Neural progenitor cell (in vitro differentiated cells): ENCODE results near the gene WFS1. TPM values are rescaled to one million over a fixed set of nuclear protein-coding genes. Genes with fewer than 3 reads are reported as not detected.

Experiments
- DNase-seq: peaks from one replicate; pipeline ENCODE4 v3.0.0-alpha.2; 2016; ENCODE audit warnings: low spot score
- H2AFZ ChIP-seq: fragments of 200-600 bp; sonication (generic); replicated peaks from 2 replicates; pipeline ENCODE4 v1.6.1; 2016; ENCODE audit warnings: antibody characterized with exemption
- H3F3A ChIP-seq: fragments of 200-600 bp; sonication (generic); 2 replicates; pipeline ENCODE4 v1.6.1; 2016; ENCODE audit warnings: antibody characterized with exemption, low read depth
- H3K27ac ChIP-seq: fragments of 200-600 bp; sonication (generic); 2 replicates; pipeline ENCODE4 v1.5.1; 2016; ENCODE audit warnings: mild to moderate bottlenecking
- H3K27me3 ChIP-seq: fragments of 200-600 bp; sonication (generic); 2 replicates; pipeline ENCODE4 v1.6.1; 2016; ENCODE audit warnings: mild to moderate bottlenecking, moderate library complexity
- H3K36me3 ChIP-seq: fragments of 200-600 bp; sonication (generic); 2 replicates; pipeline ENCODE4 v1.5.1; 2016
- H3K4me1 ChIP-seq: fragments of 200-600 bp; sonication (generic); 2 replicates; pipeline ENCODE4 v1.6.1; 2016; ENCODE audit warnings: mixed run types
- H3K4me2 ChIP-seq: fragments of 200-600 bp; sonication (generic); 2 replicates; pipeline ENCODE4 v1.6.1; 2016
- H3K4me3 ChIP-seq: fragments of 200-600 bp; sonication (generic); 2 replicates; pipeline ENCODE4 v1.5.1; 2016
- H3K79me2 ChIP-seq: fragments of 200-600 bp; sonication (generic); 2 replicates; pipeline ENCODE4 v1.6.1; 2016; ENCODE audit warnings: low read depth
- H3K9ac ChIP-seq: fragments of 200-600 bp; sonication (generic); 2 replicates; pipeline ENCODE4 v1.6.1; 2016
- H3K9me3 ChIP-seq: fragments of 200-600 bp; sonication (generic); 2 replicates; pipeline ENCODE4 v1.5.1; 2016; ENCODE audit warnings: low read depth
- H4K20me1 ChIP-seq: fragments of 200-600 bp; sonication (generic); 2 replicates; pipeline ENCODE4 v1.6.1; 2016; ENCODE audit warnings: low read depth
- H3K27ac Mint-ChIP-seq: 3 replicates; pipeline ENCODE4 v1.8.0; 2021; ENCODE audit warnings: mixed read lengths
- H3K27me3 Mint-ChIP-seq: 2 replicates; pipeline ENCODE4 v1.8.0; 2022; ENCODE audit warnings: low read depth, mild to moderate bottlenecking, inconsistent platforms, moderate library complexity, mixed read lengths; ENCODE audit not compliant: insufficient read depth
- H3K36me3 Mint-ChIP-seq: 3 replicates; pipeline ENCODE4 v1.8.0; 2021; ENCODE audit warnings: mixed read lengths
- H3K4me1 Mint-ChIP-seq: 3 replicates; pipeline ENCODE4 v1.8.0; 2021; ENCODE audit warnings: mixed read lengths
- H3K4me3 Mint-ChIP-seq: 3 replicates; pipeline ENCODE4 v1.8.0; 2021; ENCODE audit warnings: mild to moderate bottlenecking, moderate library complexity, mixed read lengths
- H3K9me3 Mint-ChIP-seq: 3 replicates; pipeline ENCODE4 v1.8.0; 2020; ENCODE audit warnings: mixed read lengths
- CTCF ChIP-seq: fragments of 200-600 bp; sonication (generic); IDR thresholded peaks from 2 replicates; pipeline ENCODE4 v1.5.1; 2017; ENCODE audit warnings: antibody characterized with exemption, mild to moderate bottlenecking
- EZH2 ChIP-seq: fragments of 200-600 bp; sonication (generic); IDR thresholded peaks from 2 replicates; pipeline ENCODE4 v1.6.1; 2017; ENCODE audit warnings: antibody characterized with exemption, mild to moderate bottlenecking, moderate library complexity
- EZH2phosphoT487 ChIP-seq: fragments of 200-600 bp; sonication (generic); IDR thresholded peaks from 2 replicates; pipeline ENCODE4 v1.6.1; 2017; ENCODE audit warnings: antibody characterized with exemption
- total RNA-seq: library from RNA; depleted of rRNA; stranded (reverse); fragments of >200 nt; gene quantifications from 2 replicates; pipeline ENCODE4 v1.2.3, GENCODE V29; 2015; ENCODE audit warnings: low replicate concordance

The WFS1 gene
- total RNA-seq, 1 donor from 2014 or later = 8.8 TPM

- no peaks in the 10 kb centered on the region for H3K79me2 ChIP-seq
- H4K20me1 ChIP-seq = no peaks in the 10 kb centered on the region
- Mint-ChIP-seq H3K4me3 (no peak overlapping the region), H3K27me3 (peaks cover 9% of the 10 kb centered on the region), H3K27ac (no peak overlapping the region), H3K4me1 (peaks cover 5% of the 10 kb centered on the region), H3K36me3 (no peaks in the 10 kb centered on the region), H3K9me3 (no peaks in the 10 kb centered on the region)
- DNase-seq = no peak
- H3K4me3 ChIP-seq = no peak overlapping the region
- H3K36me3 ChIP-seq = no peaks in the 10 kb centered on the region
- no peaks in the 10 kb centered on the region for H3K4me1 ChIP-seq
- no peak overlapping the region for H2AFZ ChIP-seq
- H3K27ac ChIP-seq = no peak overlapping the region
- H3K9me3 ChIP-seq = no peaks in the 10 kb centered on the region
- H3K9ac ChIP-seq = no peak overlapping the region
- H3K27me3 ChIP-seq = no peaks in the 10 kb centered on the region
- no peak for TF ChIP-seq EZH2
- no peak for TF ChIP-seq EZH2phosphoT487
- no peak for TF ChIP-seq CTCF
- H3F3A ChIP-seq = no peaks in the 10 kb centered on the region
- H3K4me2 ChIP-seq = no peak overlapping the region
These were observed 36.5 kb upstream of the WFS1 start for GRCh38 chr4:6232836-6233785.

GRCh38 chr4:6233929-6234328, 35.7 kb upstream of the WFS1 start:
- Histone ChIP-seq H3K27ac (no peak overlapping the region), H3K4me3 (no peak overlapping the region), H4K20me1 (no peaks in the 10 kb centered on the region), H3K4me1 (no peaks in the 10 kb centered on the region), H3K36me3 (no peaks in the 10 kb centered on the region), H3K9ac (no peak overlapping the region), H3F3A (no peaks in the 10 kb centered on the region), H3K4me2 (no peak overlapping the region), H2AFZ (no peak overlapping the region), H3K9me3 (no peaks in the 10 kb centered on the region), H3K79me2 (no peaks in the 10 kb centered on the region), H3K27me3 (no peaks in the 10 kb centered on the region)
- no peak overlapping the region for H3K4me3 Mint-ChIP-seq
- DNase-seq = no peak
- TF ChIP-seq EZH2phosphoT487 (no peak), EZH2 (no peak), CTCF (no peak)
- peaks cover 4% of the 10 kb centered on the region for H3K27me3 Mint-ChIP-seq
- H3K4me1 Mint-ChIP-seq = peaks cover 5% of the 10 kb centered on the region
- no peaks in the 10 kb centered on the region for H3K9me3 Mint-ChIP-seq
- H3K27ac Mint-ChIP-seq = no peak overlapping the region
- H3K36me3 Mint-ChIP-seq = no peaks in the 10 kb centered on the region

- no peaks in the 10 kb centered on the region for H3F3A ChIP-seq
- TF ChIP-seq EZH2phosphoT487 = no peak
- TF ChIP-seq EZH2 = no peak
- TF ChIP-seq CTCF = no peak
- no peaks in the 10 kb centered on the region for H3K27me3 ChIP-seq
- H4K20me1 ChIP-seq = no peaks in the 10 kb centered on the region
- H3K9me3 ChIP-seq = no peaks in the 10 kb centered on the region
- H3K4me1 ChIP-seq = no peaks in the 10 kb centered on the region
- H3K27ac Mint-ChIP-seq = no peak overlapping the region
- DNase-seq = no peak
- H3K4me2 ChIP-seq = no peak overlapping the region
- no peaks in the 10 kb centered on the region for H3K36me3 Mint-ChIP-seq
- no peaks in the 10 kb centered on the region for H3K9me3 Mint-ChIP-seq
- H2AFZ ChIP-seq = no peak overlapping the region
- H3K4me1 Mint-ChIP-seq = peaks cover 5% of the 10 kb centered on the region
- no peak overlapping the region for H3K9ac ChIP-seq
- no peak overlapping the region for H3K27ac ChIP-seq
- H3K79me2 ChIP-seq = no peaks in the 10 kb centered on the region
- H3K27me3 Mint-ChIP-seq = peaks cover 2% of the 10 kb centered on the region
- no peaks in the 10 kb centered on the region for H3K36me3 ChIP-seq
- H3K4me3 Mint-ChIP-seq = no peak overlapping the region
- H3K4me3 ChIP-seq = no peak overlapping the region
These were observed 34.6 kb upstream of the WFS1 start for GRCh38 chr4:6235012-6235411.
